K562 (cell line): ENCODE measurements around the gene TMEM158. TPM values are rescaled to one million over a fixed set of nuclear protein-coding genes. Genes with fewer than 3 reads are reported as not detected.

Source experiments
- CBFA2T3 ChIP-seq: fragments of 450-650 bp; IDR thresholded peaks from 2 replicates; pipeline ENCODE4 v1.6.1; 2017
- E2F6 ChIP-seq, 2 experiments: IDR thresholded peaks; 2 replicates each; pipeline ENCODE4 v1.6.1; 2011; ENCODE audit warnings: borderline replicate concordance in 1 of 2, control low read depth in 1 of 2, low read depth in 1 of 2, low read length in 1 of 2, mild to moderate bottlenecking in 1 of 2, mixed read lengths in 1 of 2, moderate library complexity in 1 of 2; ENCODE audit not compliant: insufficient read depth in 1 of 2, insufficient read length in 1 of 2, poor library complexity in 1 of 2, severe bottlenecking in 1 of 2; ENCODE audit errors: extremely low read depth in 1 of 2
- ETV6 ChIP-seq, 3 experiments: fragments of 150-350 bp in 1 of 3; sonication (generic) in 1 of 3; formaldehyde crosslinking in 1 of 3; IDR thresholded peaks; 2 replicates each; pipeline versions ENCODE4 v1.6.1 to v1.8.0; 2014 to 2022; ENCODE audit warnings: borderline replicate concordance in 2 of 3, low read depth in 2 of 3, antibody characterized with exemption in 1 of 3, low read length in 1 of 3, mild to moderate bottlenecking in 1 of 3, missing genetic modification reagents in 1 of 3
- EWSR1 ChIP-seq: fragments of 450-650 bp; IDR thresholded peaks from 2 replicates; pipeline ENCODE4 v1.6.1; 2018; ENCODE audit warnings: borderline replicate concordance, mild to moderate bottlenecking, low read depth, moderate library complexity; ENCODE audit not compliant: partially characterized antibody
- FOXK1 ChIP-seq: sonication (generic); formaldehyde crosslinking; IDR thresholded peaks from 2 replicates; pipeline ENCODE4 v1.8.0; 2022; ENCODE audit warnings: missing genetic modification reagents, mild to moderate bottlenecking, borderline replicate concordance
- GATAD2B ChIP-seq: fragments of 450-650 bp; IDR thresholded peaks from 2 replicates; pipeline ENCODE4 v1.6.1; 2017; ENCODE audit warnings: mild to moderate bottlenecking, borderline replicate concordance
- HDAC1 ChIP-seq, 2 experiments: fragments of 450-650 bp; IDR thresholded peaks; 2 replicates each; pipeline ENCODE4 v1.6.1; 2016 to 2017; ENCODE audit warnings: inconsistent platforms in 1 of 2, mild to moderate bottlenecking in 1 of 2, moderate library complexity in 1 of 2
- KDM1A ChIP-seq, 2 experiments: fragments of 450-650 bp; IDR thresholded peaks; 2 replicates each; pipeline ENCODE4 v1.6.1; 2016; ENCODE audit warnings: mild to moderate bottlenecking in 2 of 2
- KDM5B ChIP-seq: fragments of 200-600 bp; sonication (generic); IDR thresholded peaks from 2 replicates; pipeline ENCODE4 v1.6.1; 2012; ENCODE audit warnings: low read depth, mild to moderate bottlenecking, moderate library complexity, low read length, control low read depth, inconsistent platforms; ENCODE audit not compliant: insufficient replicate concordance
- NR3C1 ChIP-seq: sonication (generic); formaldehyde crosslinking; IDR thresholded peaks from 2 replicates; pipeline ENCODE4 v1.8.1; 2022; ENCODE audit warnings: missing genetic modification reagents
- POLR2H ChIP-seq: IDR thresholded peaks from 2 replicates; pipeline ENCODE4 v1.6.1; 2016; ENCODE audit warnings: missing genetic modification characterization, low read depth, mild to moderate bottlenecking, control low read depth, missing compliant biosample characterization, moderate library complexity
- PYGO2 ChIP-seq: fragments of 450-650 bp; IDR thresholded peaks from 2 replicates; pipeline ENCODE4 v1.6.1; 2016; ENCODE audit warnings: mild to moderate bottlenecking, missing genetic modification characterization, moderate library complexity, missing compliant biosample characterization
- RCOR1 ChIP-seq, 2 experiments: IDR thresholded peaks; 2 replicates each; pipeline ENCODE4 v1.6.1; 2012; ENCODE audit warnings: low read depth in 2 of 2, low read length in 2 of 2, borderline replicate concordance in 1 of 2, improper control_type of control experiment in 1 of 2
- SAFB ChIP-seq: fragments of 200-400 bp; formaldehyde crosslinking; IDR thresholded peaks from 2 replicates; pipeline ENCODE4 v1.6.1; 2017; ENCODE audit warnings: low read depth, low read length, borderline replicate concordance
- SREBF1 ChIP-seq: fragments of 150-350 bp; IDR thresholded peaks from 2 replicates; pipeline ENCODE4 v1.6.1; 2014; ENCODE audit warnings: antibody characterized with exemption, low read depth, low read length, borderline replicate concordance
- TAL1 ChIP-seq: fragments of 450-650 bp; IDR thresholded peaks from 2 replicates; pipeline ENCODE4 v1.6.1; 2016; ENCODE audit warnings: mild to moderate bottlenecking
- XRCC3 ChIP-seq: fragments of 450-650 bp; IDR thresholded peaks from 2 replicates; pipeline ENCODE4 v1.6.1; 2017; ENCODE audit warnings: mild to moderate bottlenecking, moderate library complexity
- ZC3H8 ChIP-seq: fragments of 450-650 bp; IDR thresholded peaks from 2 replicates; pipeline ENCODE4 v1.6.1; 2017
- ZFPM2 ChIP-seq: fragments of 250-450 bp; sonication (Bioruptor Pico); IDR thresholded peaks from 2 replicates; pipeline ENCODE4 v1.5.1; 2022; ENCODE audit warnings: mild to moderate bottlenecking
- ZNF277 ChIP-seq: fragments of 250-450 bp; sonication (Bioruptor Pico); IDR thresholded peaks from 2 replicates; pipeline ENCODE4 v1.8.0; 2022; ENCODE audit warnings: inconsistent platforms, mild to moderate bottlenecking, moderate library complexity, borderline replicate concordance
- ZNF644 ChIP-seq: fragments of 200-800 bp; sonication (Bioruptor generic); IDR thresholded peaks from 2 replicates; pipeline ENCODE4 v1.6.1; 2016; ENCODE audit warnings: low read depth, missing genetic modification characterization, missing compliant biosample characterization
- ZNF79 ChIP-seq: fragments of 250-450 bp; sonication (Bioruptor Pico); IDR thresholded peaks from 2 replicates; pipeline ENCODE4 v1.4.0; 2020; ENCODE audit warnings: low read depth, mild to moderate bottlenecking, moderate library complexity
- polyA plus RNA-seq, 8 experiments: library from polyadenylated mRNA; depleted of rRNA in 4 of 8; stranded (reverse) in 5 of 8; unstranded in 3 of 8; fragments of >200 nt; fragmentation: Nextera tagmentation in 2 of 8; fragmentation: Illumina TruSeq in 1 of 8; extraction: Ambion mirVana in 2 of 8; extraction: Trizol in 1 of 8; gene quantifications; 2 replicates each; pipeline versions ENCODE4 v1.2.1 to v1.2.3, GENCODE V29; 2011 to 2014; ENCODE audit warnings: inconsistent platforms in 1 of 8, missing spikeins in 1 of 8
- total RNA-seq, 7 experiments: library from RNA; depleted of rRNA in 6 of 7; stranded (reverse); fragments of >200 nt in 6 of 7; fragmentation: Illumina TruSeq in 2 of 7; extraction: Trizol in 2 of 7; gene quantifications; 2 replicates each; pipeline versions ENCODE4 v1.2.1 to v1.2.3, GENCODE V29; 2011 to 2021; ENCODE audit warnings: low replicate concordance in 1 of 7
- TF ChIP-seq, protein P1 (sequence below): fragments of 450-650 bp; formaldehyde crosslinking; IDR thresholded peaks from 2 replicates; pipeline ENCODE4 v1.4.0; 2020; ENCODE audit warnings: mild to moderate bottlenecking, moderate library complexity

The TMEM158 gene
- total and polyA plus RNA-seq, 9 of the 15 experiments (the other 6 are each of a cell fraction or from before 2014, with no cell fraction given): 2.2 to 46.5 (median 8.4) TPM

- TF ChIP-seq E2F6 (IDR thresholded peaks at IDR 0.05; ENCODE audit: borderline replicate concordance in 1 of 2, extremely low read depth in 1 of 2, insufficient read depth in 1 of 2, insufficient read length in 1 of 2, low read depth in 1 of 2, low read length in 1 of 2, poor library complexity in 1 of 2, severe bottlenecking in 1 of 2) (no peak), RCOR1 (IDR thresholded peaks at IDR 0.05; ENCODE audit: borderline replicate concordance in 1 of 2, low read depth in 2 of 2, low read length in 2 of 2) (peak in 1 of 2 experiments; percentile 54; a peak in 1 of 4 replicates), ETV6 (IDR thresholded peaks at IDR 0.05; ENCODE audit: borderline replicate concordance in 1 of 2, low read depth in 2 of 2, low read length in 1 of 2) (no peak), ETV6 (CRISPR knock-in tag; IDR thresholded peaks at IDR 0.05; ENCODE audit: borderline replicate concordance) (no peak), ZNF79 (CRISPR knock-in tag) (no peak), SREBF1 (no peak), FOXK1 (CRISPR knock-in tag) (no peak), SAFB (no peak), XRCC3 (no peak), PYGO2 (tag) (no peak), EWSR1 (no peak), ZFPM2 (CRISPR knock-in tag) (no peak), GATAD2B (no peak), NR3C1 (no peak), CBFA2T3 (peak; percentile 48; the same call in 1 of the 2 replicates), ZNF644 (no peak), POLR2H (tag) (no peak), KDM1A (IDR thresholded peaks at IDR 0.05) (peak; percentile 65 to 73), ZC3H8 (no peak), ZNF277 (CRISPR knock-in tag) (no peak), HDAC1 (IDR thresholded peaks at IDR 0.05) (0 out of 4 replicates have a peak, but pooled peaks of 1 of the 2 experiments have one; percentile 12), TAL1 (0 out of 2 replicates have a peak, but pooled peaks have one; percentile 10), KDM5B (no peak)
- TF ChIP-seq, protein P1, sequence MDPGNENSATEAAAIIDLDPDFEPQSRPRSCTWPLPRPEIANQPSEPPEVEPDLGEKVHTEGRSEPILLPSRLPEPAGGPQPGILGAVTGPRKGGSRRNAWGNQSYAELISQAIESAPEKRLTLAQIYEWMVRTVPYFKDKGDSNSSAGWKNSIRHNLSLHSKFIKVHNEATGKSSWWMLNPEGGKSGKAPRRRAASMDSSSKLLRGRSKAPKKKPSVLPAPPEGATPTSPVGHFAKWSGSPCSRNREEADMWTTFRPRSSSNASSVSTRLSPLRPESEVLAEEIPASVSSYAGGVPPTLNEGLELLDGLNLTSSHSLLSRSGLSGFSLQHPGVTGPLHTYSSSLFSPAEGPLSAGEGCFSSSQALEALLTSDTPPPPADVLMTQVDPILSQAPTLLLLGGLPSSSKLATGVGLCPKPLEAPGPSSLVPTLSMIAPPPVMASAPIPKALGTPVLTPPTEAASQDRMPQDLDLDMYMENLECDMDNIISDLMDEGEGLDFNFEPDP: no peak
Measured at GRCh38 chr3:45216021-45216609, 10.0 kb downstream of the TMEM158 start (continued).
